Subcutaneous adipose tissue (tissue), 4 donors: ENCODE results near the gene HOXC12. TPM values are rescaled to one million over a fixed set of nuclear protein-coding genes. Genes with fewer than 3 reads are reported as not detected.

ENCODE experiments used
- total RNA-seq, 4 donors: library from RNA; depleted of rRNA; stranded (reverse); fragments of >200 nt; gene quantifications; one replicate each; pipeline ENCODE4 v1.1.0, GENCODE V29; 2016
- TF ChIP-seq, protein P1 (sequence below): fragments of 450-650 bp; IDR thresholded peaks from one replicate; pipeline ENCODE4 v1.5.1; 2016; ENCODE audit warnings: low read depth, mild to moderate bottlenecking, control low read depth, antibody characterized with exemption, moderate library complexity

HOXC12 gene
- total RNA-seq, 4 donors from 2014 or later = 0.17 to 1.8 (median 0.50) TPM

DNA sequence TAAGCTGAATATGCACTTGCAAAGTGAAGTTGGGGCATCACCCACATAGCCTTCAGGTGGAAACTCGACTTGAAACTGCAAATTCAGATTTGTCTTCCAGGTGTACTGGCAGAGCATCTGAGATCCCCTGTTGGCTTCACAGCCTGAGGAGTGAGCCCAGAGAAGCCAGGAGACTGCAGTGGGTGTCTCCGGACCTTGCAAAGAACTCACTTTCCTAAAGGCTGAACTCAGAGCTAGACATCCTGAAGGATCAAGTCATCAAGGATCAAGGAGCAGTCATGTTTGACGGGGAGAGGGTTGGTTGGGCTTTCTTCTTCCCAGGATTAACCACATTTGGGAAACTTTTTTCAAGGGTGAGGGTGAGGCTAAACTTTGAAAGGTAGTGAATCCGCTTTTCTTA is 25.2 kb upstream of the HOXC12 start:
- TF ChIP-seq, protein P1, sequence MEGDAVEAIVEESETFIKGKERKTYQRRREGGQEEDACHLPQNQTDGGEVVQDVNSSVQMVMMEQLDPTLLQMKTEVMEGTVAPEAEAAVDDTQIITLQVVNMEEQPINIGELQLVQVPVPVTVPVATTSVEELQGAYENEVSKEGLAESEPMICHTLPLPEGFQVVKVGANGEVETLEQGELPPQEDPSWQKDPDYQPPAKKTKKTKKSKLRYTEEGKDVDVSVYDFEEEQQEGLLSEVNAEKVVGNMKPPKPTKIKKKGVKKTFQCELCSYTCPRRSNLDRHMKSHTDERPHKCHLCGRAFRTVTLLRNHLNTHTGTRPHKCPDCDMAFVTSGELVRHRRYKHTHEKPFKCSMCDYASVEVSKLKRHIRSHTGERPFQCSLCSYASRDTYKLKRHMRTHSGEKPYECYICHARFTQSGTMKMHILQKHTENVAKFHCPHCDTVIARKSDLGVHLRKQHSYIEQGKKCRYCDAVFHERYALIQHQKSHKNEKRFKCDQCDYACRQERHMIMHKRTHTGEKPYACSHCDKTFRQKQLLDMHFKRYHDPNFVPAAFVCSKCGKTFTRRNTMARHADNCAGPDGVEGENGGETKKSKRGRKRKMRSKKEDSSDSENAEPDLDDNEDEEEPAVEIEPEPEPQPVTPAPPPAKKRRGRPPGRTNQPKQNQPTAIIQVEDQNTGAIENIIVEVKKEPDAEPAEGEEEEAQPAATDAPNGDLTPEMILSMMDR = no peak

DNA sequence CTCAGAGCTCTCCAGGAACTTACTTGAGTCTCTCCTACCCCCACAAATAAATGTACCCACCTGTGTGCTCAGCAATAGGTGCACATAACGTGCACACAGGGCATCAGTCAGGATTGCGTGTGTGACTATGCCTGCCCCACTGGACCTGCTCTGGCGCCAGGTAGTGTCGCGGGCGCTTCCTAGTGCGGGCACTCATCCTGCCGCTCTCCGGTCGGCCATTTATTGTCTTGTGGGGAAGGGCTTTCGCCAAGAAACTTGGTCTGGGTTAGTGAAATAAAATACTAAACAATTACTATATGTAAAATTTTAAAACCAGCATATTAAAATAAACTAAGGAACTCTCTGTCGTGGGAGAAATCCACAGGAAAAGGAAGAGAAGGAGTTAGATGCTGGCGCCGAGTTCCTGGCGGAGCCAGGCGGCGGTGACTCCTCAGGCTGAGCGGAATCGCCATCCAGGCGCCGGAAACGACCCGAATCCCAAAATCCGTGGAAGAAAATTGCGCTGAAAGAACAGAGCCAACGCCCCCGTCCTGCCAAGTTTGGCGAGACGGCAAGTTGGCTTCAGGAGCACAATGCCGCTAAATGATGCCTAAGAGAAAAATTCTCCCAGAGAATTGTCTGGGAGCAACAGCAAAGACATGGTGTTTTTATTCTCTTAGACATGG is 24.0 kb upstream of the HOXC12 start:
- TF ChIP-seq, protein P1 = no peak

DNA sequence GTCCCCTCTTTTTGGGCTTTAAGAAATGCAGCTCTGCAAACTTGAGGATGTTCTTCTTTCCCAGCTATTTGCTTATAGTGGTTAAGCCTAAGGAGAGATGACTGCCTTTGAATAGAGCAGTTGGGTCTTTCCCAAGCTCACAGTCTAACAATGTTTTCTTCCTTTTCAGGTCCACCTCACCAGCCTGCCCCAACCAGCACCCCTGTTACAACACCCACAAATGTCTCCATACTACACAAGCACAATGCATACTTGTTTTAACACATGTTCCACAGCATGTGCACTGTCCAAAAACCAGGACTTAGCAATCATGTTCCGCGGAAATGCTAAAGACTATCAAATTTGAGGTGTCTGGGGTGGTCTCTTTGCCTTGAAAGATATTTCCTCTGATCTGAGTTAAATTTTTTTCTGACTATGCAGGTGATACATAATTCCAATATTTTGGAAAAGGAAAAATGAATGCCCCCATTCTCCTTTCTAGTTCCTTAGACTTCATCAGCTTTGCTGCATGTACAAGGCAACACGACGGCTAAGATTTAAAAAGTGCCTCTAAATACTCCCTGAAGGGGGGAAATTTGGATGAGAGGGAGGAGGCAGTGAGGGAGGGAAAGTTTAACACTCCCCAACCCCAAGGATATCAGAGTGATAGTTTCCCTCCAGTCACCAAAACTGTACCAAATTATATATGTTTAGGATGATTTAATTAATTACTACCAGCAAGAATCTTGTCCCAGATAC is 22.7 kb upstream of the HOXC12 start:
- TF ChIP-seq, protein P1 = no peak

DNA sequence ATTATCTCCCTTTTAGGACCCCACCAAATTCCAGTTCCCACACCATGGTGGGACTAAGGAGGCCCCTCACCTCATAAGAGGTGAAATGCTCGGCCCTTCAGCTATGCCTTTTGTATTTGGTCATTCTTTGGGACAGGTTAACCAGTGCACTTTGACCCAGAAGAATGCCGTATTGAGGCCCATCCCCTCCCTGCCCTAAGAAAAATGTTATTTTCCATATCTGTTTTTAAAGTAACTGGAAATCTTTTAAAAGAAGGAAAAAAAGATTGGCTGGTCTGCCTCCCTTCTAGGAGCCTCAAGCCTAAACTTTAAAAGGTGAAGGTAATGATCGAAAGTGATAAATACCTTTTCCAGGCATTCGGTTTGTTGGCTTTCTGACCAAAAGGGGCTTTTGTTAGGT is 21.8 kb upstream of the HOXC12 start:
- TF ChIP-seq, protein P1 = no peak

DNA sequence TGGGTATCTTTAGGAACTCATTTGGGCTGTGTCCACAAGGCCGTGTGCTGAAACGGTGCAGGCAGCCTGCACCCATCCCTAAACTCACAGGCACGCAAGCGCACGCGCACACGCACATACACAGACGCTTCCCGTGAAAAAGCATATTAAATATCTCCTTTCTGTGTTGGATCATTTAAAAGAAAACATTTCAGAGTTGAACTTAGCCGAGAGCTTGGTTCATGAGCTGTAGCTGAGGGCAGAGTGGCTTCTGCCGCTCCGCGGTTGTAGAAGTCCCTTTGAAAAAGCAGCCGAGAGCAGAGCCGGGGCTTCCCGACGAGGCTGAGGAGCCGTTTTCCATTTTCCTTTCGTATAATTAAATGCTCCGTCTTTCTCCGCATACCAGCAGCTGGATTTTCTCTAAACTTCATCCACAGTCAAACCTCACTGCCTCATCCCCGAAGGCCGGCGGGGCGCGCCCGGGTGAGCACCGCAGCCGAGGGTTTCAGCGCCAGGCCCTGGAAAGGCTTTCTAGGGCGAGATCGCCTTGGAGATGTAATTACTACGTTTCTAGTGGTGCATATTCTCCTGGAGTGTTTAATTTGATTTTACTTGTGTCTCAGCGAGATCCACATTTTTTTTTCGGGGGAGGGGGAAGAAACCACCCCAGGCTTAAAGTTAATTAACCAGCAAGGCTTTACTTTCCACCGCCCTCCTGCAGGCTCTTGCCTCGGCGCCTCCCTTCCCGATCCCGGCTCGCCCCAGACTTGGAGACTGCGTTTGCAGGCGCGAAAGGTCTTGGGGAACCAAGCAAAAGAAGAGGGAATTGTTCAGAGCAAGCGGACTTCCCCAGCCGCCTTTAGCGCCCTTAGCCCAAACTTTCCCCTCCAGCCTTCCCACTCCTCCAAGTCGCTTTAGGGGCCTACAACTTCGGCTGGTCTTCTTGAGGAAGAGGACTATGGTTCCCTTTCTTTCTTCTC is 19.0 kb upstream of the HOXC12 start:
- TF ChIP-seq, protein P1 = no peak

DNA sequence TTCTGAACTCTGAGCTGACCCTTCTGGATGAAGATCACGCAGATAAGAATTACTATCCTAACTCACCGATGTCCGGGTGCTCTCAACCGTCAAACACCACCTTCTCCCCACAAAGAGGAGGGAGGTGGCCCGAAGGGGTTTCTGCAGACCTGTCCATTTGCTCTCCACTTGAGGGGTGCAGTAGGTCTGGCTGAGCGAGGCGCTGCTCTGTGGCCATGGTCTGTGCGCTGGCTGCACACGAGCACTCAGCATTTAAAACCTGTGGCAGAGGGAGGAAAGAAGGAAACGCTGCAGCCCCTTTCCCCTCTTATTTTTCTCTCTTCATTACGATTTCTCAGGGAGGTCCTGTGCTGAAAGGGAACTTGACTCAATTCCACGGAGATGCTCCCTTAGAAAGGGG is 17.6 kb upstream of the HOXC12 start:
- TF ChIP-seq, protein P1 = no peak
